Tibial nerve (tissue), 4 donors: Measurements from ENCODE around the gene ATPAF1.

Experiments
- EP300 ChIP-seq, 2 donors: sonication (generic); formaldehyde crosslinking; IDR thresholded peaks; one replicate each; pipeline ENCODE4 v1.6.1; 2017; ENCODE audit warnings: antibody characterized with exemption in 2 of 2, mild to moderate bottlenecking in 1 of 2
- POLR2A ChIP-seq, 2 donors: fragments of 450-650 bp; IDR thresholded peaks; one replicate each; pipeline ENCODE4 v1.6.1; 2017; ENCODE audit warnings: antibody characterized with exemption in 2 of 2, mild to moderate bottlenecking in 2 of 2, moderate library complexity in 2 of 2
- TF ChIP-seq, protein P1 (sequence below), 5 experiments: fragments of 200-600 bp in 3 of 5; fragments of 450-650 bp in 2 of 5; sonication (generic) in 3 of 5; IDR thresholded peaks; one replicate each; pipeline ENCODE4 v1.5.1; 2016 to 2019; ENCODE audit warnings: antibody characterized with exemption in 5 of 5, mild to moderate bottlenecking in 3 of 5, moderate library complexity in 2 of 5

DNA sequence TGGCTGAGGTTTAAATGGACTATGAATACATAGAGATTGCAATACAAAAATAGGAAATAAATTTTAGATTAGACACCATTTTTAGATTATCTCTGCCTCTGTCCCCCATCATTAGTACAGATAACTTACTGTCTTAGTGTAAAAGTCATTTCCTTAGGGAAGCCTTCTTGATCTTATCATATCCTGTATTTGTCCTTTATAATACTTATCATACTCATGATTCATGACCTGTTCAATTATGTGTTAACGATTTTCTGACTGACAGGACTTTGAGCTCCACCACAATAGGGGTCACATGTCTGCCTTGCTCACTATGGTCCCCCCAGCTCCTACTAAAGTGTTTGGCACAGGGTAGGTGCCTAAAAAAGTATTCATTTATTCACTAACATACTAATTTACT, 18.1 kb upstream of the ATPAF1 start:
- TF ChIP-seq, protein P1, sequence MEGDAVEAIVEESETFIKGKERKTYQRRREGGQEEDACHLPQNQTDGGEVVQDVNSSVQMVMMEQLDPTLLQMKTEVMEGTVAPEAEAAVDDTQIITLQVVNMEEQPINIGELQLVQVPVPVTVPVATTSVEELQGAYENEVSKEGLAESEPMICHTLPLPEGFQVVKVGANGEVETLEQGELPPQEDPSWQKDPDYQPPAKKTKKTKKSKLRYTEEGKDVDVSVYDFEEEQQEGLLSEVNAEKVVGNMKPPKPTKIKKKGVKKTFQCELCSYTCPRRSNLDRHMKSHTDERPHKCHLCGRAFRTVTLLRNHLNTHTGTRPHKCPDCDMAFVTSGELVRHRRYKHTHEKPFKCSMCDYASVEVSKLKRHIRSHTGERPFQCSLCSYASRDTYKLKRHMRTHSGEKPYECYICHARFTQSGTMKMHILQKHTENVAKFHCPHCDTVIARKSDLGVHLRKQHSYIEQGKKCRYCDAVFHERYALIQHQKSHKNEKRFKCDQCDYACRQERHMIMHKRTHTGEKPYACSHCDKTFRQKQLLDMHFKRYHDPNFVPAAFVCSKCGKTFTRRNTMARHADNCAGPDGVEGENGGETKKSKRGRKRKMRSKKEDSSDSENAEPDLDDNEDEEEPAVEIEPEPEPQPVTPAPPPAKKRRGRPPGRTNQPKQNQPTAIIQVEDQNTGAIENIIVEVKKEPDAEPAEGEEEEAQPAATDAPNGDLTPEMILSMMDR (IDR thresholded peaks at IDR 0.05): no peak
- TF ChIP-seq POLR2A (IDR thresholded peaks at IDR 0.05): no peak
- TF ChIP-seq EP300 (IDR thresholded peaks at IDR 0.05): no peak
